Dermis microvascular lymphatic vessel endothelial cell (primary cell): ENCODE measurements around the gene SCFD1. TPM values are rescaled to one million over a fixed set of nuclear protein-coding genes. Genes with fewer than 3 reads are reported as not detected.
A peak's percentile ranks its signal among the peaks of the same experiment; 100 is the strongest.
"Not testable (repeated sequence)": the region's sequence is repeated elsewhere in the genome, so short reads cannot be mapped to it uniquely, and the experiment has no call there.

ENCODE experiments used
- DNase-seq, 2 donors: peaks; one replicate each; pipeline versions ENCODE4 v3.0.0 to v3.0.0-alpha.2; 2010; ENCODE audit warnings: low read depth in 2 of 2
- total RNA-seq: library from RNA; depleted of rRNA; stranded (reverse); fragments of >200 nt; gene quantifications from 2 replicates; pipeline ENCODE4 v1.2.1, GENCODE V29; 2014

Gene SCFD1
- total RNA-seq, 1 donor from 2014 or later, result 42.2 TPM

- DNase-seq, result no peak
These were observed 51.0 kb downstream of the SCFD1 start for GRCh38 chr14:30673071-30673470.

- DNase-seq, result no peak
These were observed 56.9 kb downstream of the SCFD1 start for GRCh38 chr14:30678926-30679431.

- DNase-seq, result no peak
These were observed 57.9 kb downstream of the SCFD1 start for GRCh38 chr14:30680036-30680435.

- DNase-seq, result not testable (repeated sequence)
These were observed 58.7 kb downstream of the SCFD1 start for GRCh38 chr14:30680776-30681175.

- DNase-seq, result peak in 1 of 2 donors; percentile 31
These were observed 59.7 kb downstream of the SCFD1 start for GRCh38 chr14:30681752-30682355.

- peak in 1 of 2 donors; percentile 35 for DNase-seq
These were observed 68.6 kb downstream of the SCFD1 start for GRCh38 chr14:30690487-30691355.

GRCh38 chr14:30691751-30692398 lies 69.8 kb downstream of the SCFD1 start:
- DNase-seq, result no peak

- DNase-seq, result no peak
These were observed 70.5 kb downstream of the SCFD1 start for GRCh38 chr14:30692669-30693068.

GRCh38 chr14:30698463-30698862 lies 76.3 kb downstream of the SCFD1 start:
- no peak for DNase-seq

GRCh38 chr14:30706704-30707103 lies 84.6 kb downstream of the SCFD1 start:
- peak in 1 of 2 donors; percentile 3 for DNase-seq

GRCh38 chr14:30708157-30708556 lies 86.0 kb downstream of the SCFD1 start:
- no peak for DNase-seq

GRCh38 chr14:30709201-30709600 lies 87.1 kb downstream of the SCFD1 start:
- DNase-seq, result no peak

- DNase-seq, result no peak
These were observed 88.8 kb downstream of the SCFD1 start for GRCh38 chr14:30710876-30711275.

- no peak for DNase-seq
These were observed 97.0 kb downstream of the SCFD1 start for GRCh38 chr14:30719137-30719536.

GRCh38 chr14:30725763-30726162 lies 103.6 kb downstream of the SCFD1 start:
- DNase-seq, result no peak

GRCh38 chr14:30728471-30728870 lies 106.4 kb downstream of the SCFD1 start:
- no peak for DNase-seq

- DNase-seq, result no peak
These were observed 115.8 kb downstream of the SCFD1 start for GRCh38 chr14:30737916-30738315.

GRCh38 chr14:30738978-30739377 lies 116.9 kb downstream of the SCFD1 start:
- DNase-seq, result no peak

- no peak for DNase-seq
These were observed 126.2 kb downstream of the SCFD1 start for GRCh38 chr14:30748343-30748742.

GRCh38 chr14:30751646-30752416 lies 129.7 kb downstream of the SCFD1 start:
- peak in 1 of 2 donors; percentile 12 for DNase-seq

- DNase-seq, result no peak
These were observed 131.3 kb downstream of the SCFD1 start for GRCh38 chr14:30753452-30753851.
